K562 (cell line): ENCODE measurements around the gene CST3. TPM values are rescaled to one million over a fixed set of nuclear protein-coding genes. Genes with fewer than 3 reads are reported as not detected.

ENCODE experiments used
- ATAC-seq: fragments of 200-7000 bp; cut with Tn5 transposase; 3 replicates; pipeline ENCODE4 v1.9.1; 2020; ENCODE audit warnings: moderate library complexity
- BruUV-seq: library from RNA; stranded (reverse); fragments of 400-500 nt; replicated peaks from 2 replicates; lab custom pipeline; 2021; lab: Mats Ljungman, UMichigan
- CTCF ChIA-PET: fragments of 300-600 bp; formaldehyde crosslinking; extraction: SDS; loops from one replicate; lab custom pipeline; 2021; ENCODE audit warnings: low intra/inter-chr PET ratio; lab: Yijun Ruan, JAX
- POLR2A ChIA-PET: fragments of 300-600, 350-650 bp; sonication (Branson Sonifier 250); formaldehyde crosslinking; extraction: SDS; loops from one replicate; lab custom pipeline; 2021; ENCODE audit warnings: antibody characterized with exemption, inconsistent platforms; lab: Yijun Ruan, JAX
- DNase-seq, 4 experiments: peaks; one replicate each; pipeline versions ENCODE4 v3.0.0 to v3.0.0-alpha.2; 2011 to 2018; ENCODE audit warnings: low spot score in 3 of 4, mixed read lengths in 3 of 4; ENCODE audit errors: extremely low read depth in 1 of 4
- FAIRE-seq: peaks from 2 replicates; lab custom pipeline; 2011; peaks lifted over from hg19 to GRCh38; lab: Jason Lieb, UNC
- H2AFZ ChIP-seq: 2 replicates; pipeline ENCODE4 v1.6.0; 2011; ENCODE audit warnings: low read depth, low read length, control low read depth, inconsistent platforms
- H3K27ac ChIP-seq: fragments of 200-600 bp; 3 replicates; pipeline ENCODE4 v1.8.0; 2011; ENCODE audit warnings: low read depth, mild to moderate bottlenecking, control low read depth, inconsistent platforms, low read length, moderate library complexity, mixed read lengths; ENCODE audit errors: extremely low read depth
- H3K27me3 ChIP-seq, 2 experiments: fragments of 300-600 bp in 1 of 2; 2 replicates in 1 of 2; 3 replicates in 1 of 2; pipeline versions ENCODE4 v1.6.0 to v1.8.0; 2011; ENCODE audit warnings: inconsistent platforms in 2 of 2, low read length in 2 of 2, mild to moderate bottlenecking in 1 of 2, mixed read lengths in 1 of 2, moderate library complexity in 1 of 2; ENCODE audit not compliant: control insufficient read depth in 2 of 2, insufficient read depth in 2 of 2
- H3K36me3 ChIP-seq: fragments of 300-600 bp; 3 replicates; pipeline ENCODE4 v1.8.0; 2011; ENCODE audit warnings: mild to moderate bottlenecking, low read length, inconsistent platforms; ENCODE audit not compliant: control insufficient read depth, insufficient read depth
- H3K4me1 ChIP-seq, 2 experiments: fragments of 200-600 bp in 1 of 2; replicated peaks in 1 of 2; 2 replicates in 1 of 2; 3 replicates in 1 of 2; pipeline versions ENCODE4 v1.5.1 to v1.8.0; 2011; ENCODE audit warnings: inconsistent platforms in 2 of 2, low read length in 2 of 2, mild to moderate bottlenecking in 1 of 2, mixed read lengths in 1 of 2, moderate library complexity in 1 of 2; ENCODE audit not compliant: control insufficient read depth in 2 of 2, insufficient read depth in 2 of 2
- H3K4me2 ChIP-seq: 2 replicates; pipeline ENCODE4 v1.6.1; 2011; ENCODE audit warnings: low read length, control low read depth, inconsistent platforms, mixed read lengths; ENCODE audit not compliant: insufficient read depth
- H3K4me3 ChIP-seq: fragments of 200-600 bp; sonication (generic), shearing (Covaris generic); 2 replicates; pipeline ENCODE4 v1.5.1; 2016; ENCODE audit warnings: control low read depth, inconsistent platforms
- H3K79me2 ChIP-seq: fragments of 200-600 bp; 3 replicates; pipeline ENCODE4 v1.8.0; 2011; ENCODE audit warnings: low read length, inconsistent platforms; ENCODE audit not compliant: control insufficient read depth, insufficient read depth
- H3K9ac ChIP-seq, 2 experiments: 2 replicates each; pipeline versions ENCODE4 v1.6.0 to v1.6.1; 2011; ENCODE audit warnings: low read depth in 2 of 2, low read length in 2 of 2, control low read depth in 1 of 2, inconsistent platforms in 1 of 2, mild to moderate bottlenecking in 1 of 2, mixed read lengths in 1 of 2; ENCODE audit not compliant: insufficient read depth in 1 of 2
- H3K9me1 ChIP-seq: one replicate; pipeline ENCODE4 v1.6.0; 2011; ENCODE audit warnings: inconsistent platforms, mild to moderate bottlenecking, low read length, moderate library complexity; ENCODE audit not compliant: control insufficient read depth, insufficient read depth
- H3K9me3 ChIP-seq: replicated peaks from 2 replicates; pipeline ENCODE4 v1.5.1; 2011; ENCODE audit warnings: low read depth, low read length, inconsistent platforms; ENCODE audit not compliant: control insufficient read depth, insufficient read depth
- H4K20me1 ChIP-seq: replicated peaks from 2 replicates; pipeline ENCODE4 v1.6.1; 2011; ENCODE audit warnings: low read length, inconsistent platforms, mixed read lengths; ENCODE audit not compliant: control insufficient read depth, insufficient read depth
- CREM ChIP-seq: IDR thresholded peaks from 2 replicates; pipeline ENCODE4 v1.6.1; 2014; ENCODE audit warnings: antibody characterized with exemption, low read depth
- ESRRB ChIP-seq: fragments of 250-450 bp; sonication (Bioruptor Pico); IDR thresholded peaks from 2 replicates; pipeline ENCODE4 v1.5.0; 2020; ENCODE audit warnings: mild to moderate bottlenecking, moderate library complexity, borderline replicate concordance
- HNRNPL ChIP-seq: fragments of 200-400 bp; formaldehyde crosslinking; IDR thresholded peaks from 2 replicates; pipeline ENCODE4 v1.6.1; 2017; ENCODE audit warnings: low read depth, mild to moderate bottlenecking, low read length
- JUN ChIP-seq, 2 experiments: sonication (generic) in 1 of 2; formaldehyde crosslinking in 1 of 2; IDR thresholded peaks; 2 replicates each; pipeline versions ENCODE4 v1.6.1 to v1.8.0; 2012 to 2022; ENCODE audit warnings: borderline replicate concordance in 2 of 2, mild to moderate bottlenecking in 2 of 2, improper control_type of control experiment in 1 of 2, low read depth in 1 of 2, low read length in 1 of 2, missing genetic modification reagents in 1 of 2
- RB1 ChIP-seq: fragments of 450-650 bp; IDR thresholded peaks from 2 replicates; pipeline ENCODE4 v1.6.1; 2017; ENCODE audit warnings: low read depth, mild to moderate bottlenecking
- RBM14 ChIP-seq: fragments of 200-400 bp; formaldehyde crosslinking; IDR thresholded peaks from 2 replicates; pipeline ENCODE4 v1.6.1; 2018; ENCODE audit warnings: low read depth, mild to moderate bottlenecking, low read length, moderate library complexity, borderline replicate concordance; ENCODE audit not compliant: insufficient read depth
- SRSF3 ChIP-seq: fragments of 200-400 bp; formaldehyde crosslinking; IDR thresholded peaks from 2 replicates; pipeline ENCODE4 v1.6.1; 2016; ENCODE audit warnings: mild to moderate bottlenecking, low read length, moderate library complexity; ENCODE audit not compliant: insufficient read depth
- ZBTB7A ChIP-seq: IDR thresholded peaks from 2 replicates; pipeline ENCODE4 v1.6.1; 2011; ENCODE audit warnings: low read depth, mild to moderate bottlenecking, low read length, moderate library complexity, borderline replicate concordance; ENCODE audit not compliant: control insufficient read depth
- ZNF41 ChIP-seq: fragments of 250-450 bp; sonication (Bioruptor Pico); conservative IDR thresholded peaks from 2 replicates; pipeline ENCODE4 v1.4.0; 2020; ENCODE audit warnings: mild to moderate bottlenecking
- ZNF586 ChIP-seq: fragments of 450-650 bp; formaldehyde crosslinking; conservative IDR thresholded peaks from 2 replicates; pipeline ENCODE4 v1.4.0; 2020; ENCODE audit warnings: mild to moderate bottlenecking, moderate library complexity
- in situ Hi-C: fragments of 300-500 bp; cut with MboI; formaldehyde crosslinking; loops from 4 replicates; pipeline ENCODE4 v1.15.0; 2018; ENCODE audit warnings: inconsistent platforms, mixed read lengths
- intact Hi-C: fragments of 100-400 bp; cut with micrococcal nuclease; formaldehyde crosslinking; loops from 2 replicates; pipeline ENCODE4 v1.14.2; 2022
- polyA plus RNA-seq, 8 experiments: library from polyadenylated mRNA; depleted of rRNA in 4 of 8; stranded (reverse) in 5 of 8; unstranded in 3 of 8; fragments of >200 nt; fragmentation: Nextera tagmentation in 2 of 8; fragmentation: Illumina TruSeq in 1 of 8; extraction: Ambion mirVana in 2 of 8; extraction: Trizol in 1 of 8; gene quantifications; 2 replicates each; pipeline versions ENCODE4 v1.2.1 to v1.2.3, GENCODE V29; 2011 to 2014; ENCODE audit warnings: inconsistent platforms in 1 of 8, missing spikeins in 1 of 8
- total RNA-seq, 7 experiments: library from RNA; depleted of rRNA in 6 of 7; stranded (reverse); fragments of >200 nt in 6 of 7; fragmentation: Illumina TruSeq in 2 of 7; extraction: Trizol in 2 of 7; gene quantifications; 2 replicates each; pipeline versions ENCODE4 v1.2.1 to v1.2.3, GENCODE V29; 2011 to 2021; ENCODE audit warnings: low replicate concordance in 1 of 7
- TF ChIP-seq, protein P1 (sequence below): sonication (generic); formaldehyde crosslinking; IDR thresholded peaks from 2 replicates; pipeline ENCODE4 v1.8.0; 2022; ENCODE audit warnings: mild to moderate bottlenecking, missing genetic modification reagents, borderline replicate concordance
- TF ChIP-seq, protein P2 (sequence below): fragments of 450-650 bp; formaldehyde crosslinking; IDR thresholded peaks from 2 replicates; pipeline ENCODE4 v1.4.0; 2022; ENCODE audit warnings: mild to moderate bottlenecking, moderate library complexity

The CST3 gene
- total and polyA plus RNA-seq, 9 of the 15 experiments (the other 6 are each of a cell fraction or from before 2014, with no cell fraction given), result 8.7 to 113 (median 48.5) TPM

DNA sequence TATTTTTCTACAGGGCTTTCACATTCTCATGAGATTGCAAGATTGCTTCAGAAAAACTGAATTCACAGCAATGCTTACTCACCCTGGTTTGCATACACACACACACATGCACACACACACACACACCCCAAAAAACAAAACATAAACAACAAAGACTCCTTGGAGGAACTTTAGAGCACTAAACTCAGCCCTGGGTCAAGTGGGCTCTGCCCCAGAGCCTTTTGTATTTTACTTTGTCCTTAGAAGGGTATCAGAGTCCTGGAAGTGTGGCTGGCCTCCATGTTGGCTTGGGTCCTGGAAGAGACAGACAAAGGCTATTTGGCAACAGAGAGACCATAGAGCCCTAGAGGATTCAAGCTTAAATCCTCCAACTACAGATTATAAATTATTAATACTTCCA, 24.1 kb downstream of the CST3 start:
- Histone ChIP-seq H4K20me1 (no peaks in the 10 kb centered on the region), H3K9me1 (no peaks in the 10 kb centered on the region), H3K36me3 (no peaks in the 10 kb centered on the region), H3K4me2 (no peak overlapping the region), H2AFZ (no peak overlapping the region), H3K4me3 (no peak overlapping the region), H3K79me2 (no peaks in the 10 kb centered on the region), H3K9me3 (no peaks in the 10 kb centered on the region), H3K9ac (no peak overlapping the region), H3K27me3 (peaks cover 0 to 5% of the 10 kb centered on the region in 2 experiments; a peak in 2 of 5 replicates), H3K4me1 (no peaks in the 10 kb centered on the region), H3K27ac (no peak overlapping the region)
- ATAC-seq (no peak), DNase-seq (no peak), FAIRE-seq (no peak)
- intact Hi-C loops, result no loop called here
- CTCF ChIA-PET, result no interaction called here
- BruUV-seq, result no TSS peak
- no peak for TF ChIP-seq JUN (IDR thresholded peaks at IDR 0.05; ENCODE audit: borderline replicate concordance, low read depth, low read length)
- no peak for TF ChIP-seq JUN (CRISPR knock-in tag; IDR thresholded peaks at IDR 0.05; ENCODE audit: borderline replicate concordance)
- no peak for TF ChIP-seq ESRRB (CRISPR knock-in tag)
- TF ChIP-seq, protein P1, sequence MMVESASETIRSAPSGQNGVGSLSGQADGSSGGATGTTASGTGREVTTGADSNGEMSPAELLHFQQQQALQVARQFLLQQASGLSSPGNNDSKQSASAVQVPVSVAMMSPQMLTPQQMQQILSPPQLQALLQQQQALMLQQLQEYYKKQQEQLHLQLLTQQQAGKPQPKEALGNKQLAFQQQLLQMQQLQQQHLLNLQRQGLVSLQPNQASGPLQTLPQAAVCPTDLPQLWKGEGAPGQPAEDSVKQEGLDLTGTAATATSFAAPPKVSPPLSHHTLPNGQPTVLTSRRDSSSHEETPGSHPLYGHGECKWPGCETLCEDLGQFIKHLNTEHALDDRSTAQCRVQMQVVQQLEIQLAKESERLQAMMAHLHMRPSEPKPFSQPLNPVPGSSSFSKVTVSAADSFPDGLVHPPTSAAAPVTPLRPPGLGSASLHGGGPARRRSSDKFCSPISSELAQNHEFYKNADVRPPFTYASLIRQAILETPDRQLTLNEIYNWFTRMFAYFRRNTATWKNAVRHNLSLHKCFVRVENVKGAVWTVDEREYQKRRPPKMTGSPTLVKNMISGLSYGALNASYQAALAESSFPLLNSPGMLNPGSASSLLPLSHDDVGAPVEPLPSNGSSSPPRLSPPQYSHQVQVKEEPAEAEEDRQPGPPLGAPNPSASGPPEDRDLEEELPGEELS (CRISPR knock-in tag), result no peak
- no peak for TF ChIP-seq HNRNPL
- no peak for TF ChIP-seq ZNF586
- TF ChIP-seq CREM, result no peak
- TF ChIP-seq SRSF3, result no peak
- TF ChIP-seq, protein P2, sequence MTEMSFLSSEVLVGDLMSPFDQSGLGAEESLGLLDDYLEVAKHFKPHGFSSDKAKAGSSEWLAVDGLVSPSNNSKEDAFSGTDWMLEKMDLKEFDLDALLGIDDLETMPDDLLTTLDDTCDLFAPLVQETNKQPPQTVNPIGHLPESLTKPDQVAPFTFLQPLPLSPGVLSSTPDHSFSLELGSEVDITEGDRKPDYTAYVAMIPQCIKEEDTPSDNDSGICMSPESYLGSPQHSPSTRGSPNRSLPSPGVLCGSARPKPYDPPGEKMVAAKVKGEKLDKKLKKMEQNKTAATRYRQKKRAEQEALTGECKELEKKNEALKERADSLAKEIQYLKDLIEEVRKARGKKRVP, result no peak
- no peak for TF ChIP-seq ZBTB7A
- no peak for TF ChIP-seq RB1
- no peak for TF ChIP-seq ZNF41
- TF ChIP-seq RBM14, result no peak
- POLR2A ChIA-PET, result interaction anchor here (1.0 kb wide), 1 partner anchor 9 kb away, joined by 4 read pairs; no protein-coding TSS in a partner anchor
- in situ Hi-C loops, result loop anchor here (10.0 kb wide), 1 partner anchor 179 kb away; the partner anchor contains the start of gene CSTL1
